Measurements from ENCODE around the gene RDM1. TPM values are rescaled to one million over a fixed set of nuclear protein-coding genes. Genes with fewer than 3 reads are reported as not detected.

Gene RDM1
- total RNA-seq, 2 experiments from 2014 or later, result 4.1 to 11.0 TPM

DNA sequence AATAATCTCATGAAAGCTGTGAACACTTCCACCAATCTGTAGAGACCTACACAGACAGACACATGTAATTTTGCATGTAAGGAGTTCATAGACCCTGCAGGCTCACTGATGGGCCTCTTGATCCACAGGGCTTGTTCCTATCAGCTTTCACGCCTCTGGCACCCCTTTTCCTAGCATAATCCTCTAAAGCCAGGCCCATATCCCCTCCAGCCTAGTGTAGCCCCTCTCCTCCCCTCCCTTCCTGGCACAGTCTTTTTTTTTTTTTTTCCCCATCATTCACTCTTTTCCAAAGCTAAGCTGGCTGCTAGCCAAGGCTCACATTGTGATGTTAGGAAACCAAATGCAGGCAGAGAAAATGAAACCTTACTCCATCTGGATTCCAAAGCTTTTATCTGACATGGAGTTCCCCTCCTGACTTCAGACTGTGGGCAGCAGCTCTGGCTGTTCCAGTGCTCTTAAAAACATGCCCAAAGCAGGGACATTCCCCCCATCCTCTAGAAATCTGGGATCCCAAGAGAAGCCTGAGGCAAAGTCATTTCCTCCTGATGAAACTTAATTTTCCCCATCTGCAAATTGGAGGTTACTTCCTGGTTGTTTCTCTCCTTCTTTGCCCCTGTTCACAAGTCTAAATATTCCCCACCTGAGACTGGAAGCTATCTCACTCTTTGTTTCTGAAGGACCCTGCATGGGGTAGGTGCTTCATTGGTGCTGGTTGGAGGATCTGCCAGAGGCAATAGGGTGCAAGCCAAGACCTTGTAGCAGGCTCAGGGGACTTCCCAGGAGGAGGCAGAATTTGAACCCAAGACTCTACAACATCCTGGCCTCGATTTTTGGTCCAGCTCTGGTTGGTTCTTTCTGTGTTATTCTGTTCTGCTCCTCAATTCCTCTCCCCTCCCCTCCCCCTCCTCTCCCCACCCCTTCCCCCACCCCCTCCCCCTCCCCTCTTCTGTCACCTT, 40.5 kb downstream of the RDM1 start:
- intact Hi-C loops (cut with micrococcal nuclease; ENCODE audit: unreplicated experiment), result no loop called here
- POLR2A ChIA-PET, result interaction anchor here (0.7 kb wide), 2 partner anchors 28 to 222 kb away, joined by 3 to 4 read pairs; no protein-coding TSS in a partner anchor
- no peak for DNase-seq (ENCODE audit: low spot score)

DNA sequence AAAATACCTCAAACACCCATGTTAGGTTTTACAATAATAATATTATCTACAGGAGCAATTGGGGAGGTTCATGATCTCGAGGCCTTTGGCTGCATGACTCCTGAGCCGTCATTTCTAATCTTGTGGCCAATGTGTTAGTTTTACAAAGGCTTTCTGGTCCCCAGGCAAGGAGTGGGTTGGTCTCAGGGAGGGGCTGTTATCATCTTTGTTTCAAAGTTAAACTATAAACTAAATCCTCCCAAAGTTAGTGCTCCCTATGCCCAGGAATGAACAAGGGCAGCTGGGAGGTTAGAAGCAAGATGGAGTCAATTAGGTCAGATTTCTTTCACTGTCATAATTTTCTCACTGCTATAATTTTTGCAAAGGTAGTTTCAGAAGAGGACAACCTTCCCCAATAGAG, 41.3 kb downstream of the RDM1 start:
- Histone ChIP-seq H3K27ac (ENCODE audit: low read depth, low read length, poor library complexity, severe bottlenecking) (no peak overlapping the region), H3K79me2 (ENCODE audit: insufficient read depth, low read depth, low read length) (no peaks in the 10 kb centered on the region), H4K20me1 (ENCODE audit: insufficient read depth, low read length) (no peaks in the 10 kb centered on the region), H3K4me3 (ENCODE audit: low read depth, low read length, poor library complexity, severe bottlenecking) (no peak overlapping the region), H3K4me2 (ENCODE audit: low read length) (no peak overlapping the region), H3K9me3 (ENCODE audit: low read length) (no peaks in the 10 kb centered on the region), H2AFZ (ENCODE audit: low read length) (no peak overlapping the region), H3K4me1 (ENCODE audit: insufficient read depth, low read length, poor library complexity, severe bottlenecking) (no peaks in the 10 kb centered on the region), H3K9me2 (ENCODE audit: insufficient read depth, low read length) (no peaks in the 10 kb centered on the region), H3K36me3 (ENCODE audit: insufficient read depth, low read length) (no peaks in the 10 kb centered on the region)
- DNase-seq (ENCODE audit: low spot score), result no peak
- ChIA-PET CTCF (ENCODE audit: unreplicated experiment) (no interaction called here), POLR2A (interaction anchor here (0.7 kb wide), 1 partner anchor 9 kb away, joined by 3 read pairs; no protein-coding TSS in a partner anchor)
- BruUV-seq (replicated peaks), result no TSS peak
- no peak for TF ChIP-seq EZH2phosphoT487 (IDR thresholded peaks at IDR 0.05; ENCODE audit: borderline replicate concordance, low read depth, low read length)
- TF ChIP-seq, protein P1, sequence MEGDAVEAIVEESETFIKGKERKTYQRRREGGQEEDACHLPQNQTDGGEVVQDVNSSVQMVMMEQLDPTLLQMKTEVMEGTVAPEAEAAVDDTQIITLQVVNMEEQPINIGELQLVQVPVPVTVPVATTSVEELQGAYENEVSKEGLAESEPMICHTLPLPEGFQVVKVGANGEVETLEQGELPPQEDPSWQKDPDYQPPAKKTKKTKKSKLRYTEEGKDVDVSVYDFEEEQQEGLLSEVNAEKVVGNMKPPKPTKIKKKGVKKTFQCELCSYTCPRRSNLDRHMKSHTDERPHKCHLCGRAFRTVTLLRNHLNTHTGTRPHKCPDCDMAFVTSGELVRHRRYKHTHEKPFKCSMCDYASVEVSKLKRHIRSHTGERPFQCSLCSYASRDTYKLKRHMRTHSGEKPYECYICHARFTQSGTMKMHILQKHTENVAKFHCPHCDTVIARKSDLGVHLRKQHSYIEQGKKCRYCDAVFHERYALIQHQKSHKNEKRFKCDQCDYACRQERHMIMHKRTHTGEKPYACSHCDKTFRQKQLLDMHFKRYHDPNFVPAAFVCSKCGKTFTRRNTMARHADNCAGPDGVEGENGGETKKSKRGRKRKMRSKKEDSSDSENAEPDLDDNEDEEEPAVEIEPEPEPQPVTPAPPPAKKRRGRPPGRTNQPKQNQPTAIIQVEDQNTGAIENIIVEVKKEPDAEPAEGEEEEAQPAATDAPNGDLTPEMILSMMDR (conservative IDR thresholded peaks at IDR 0.05; ENCODE audit: low read length), result no peak
- intact Hi-C loops (cut with micrococcal nuclease; ENCODE audit: unreplicated experiment), result no loop called here

More for the DNA sequence above, 40.5 kb downstream of the RDM1 start:
- H3K36me3 ChIP-seq (ENCODE audit: insufficient read depth, low read length), result no peaks in the 10 kb centered on the region
- no peak overlapping the region for H3K4me2 ChIP-seq (ENCODE audit: low read length)
- no peaks in the 10 kb centered on the region for H4K20me1 ChIP-seq (ENCODE audit: insufficient read depth, low read length)
- TF ChIP-seq, protein P1 (conservative IDR thresholded peaks at IDR 0.05; ENCODE audit: low read length), result no peak
- no peak for TF ChIP-seq EZH2phosphoT487 (IDR thresholded peaks at IDR 0.05; ENCODE audit: borderline replicate concordance, low read depth, low read length)
- H3K79me2 ChIP-seq (ENCODE audit: insufficient read depth, low read depth, low read length), result no peaks in the 10 kb centered on the region
- no peak overlapping the region for H2AFZ ChIP-seq (ENCODE audit: low read length)
- CTCF ChIA-PET (ENCODE audit: unreplicated experiment), result no interaction called here
- H3K4me3 ChIP-seq (ENCODE audit: low read depth, low read length, poor library complexity, severe bottlenecking), result no peak overlapping the region
- no peaks in the 10 kb centered on the region for H3K9me3 ChIP-seq (ENCODE audit: low read length)
- no peaks in the 10 kb centered on the region for H3K9me2 ChIP-seq (ENCODE audit: insufficient read depth, low read length)
- H3K4me1 ChIP-seq (ENCODE audit: insufficient read depth, low read length, poor library complexity, severe bottlenecking), result no peaks in the 10 kb centered on the region
- no peak overlapping the region for H3K27ac ChIP-seq (ENCODE audit: low read depth, low read length, poor library complexity, severe bottlenecking)
- no TSS peak for BruUV-seq (replicated peaks)
